ENCODE data around the gene GLB1L. TPM values are rescaled to one million over a fixed set of nuclear protein-coding genes. Genes with fewer than 3 reads are reported as not detected.
A peak's percentile ranks its signal among the peaks of the same experiment; 100 is the strongest.

The GLB1L gene
- total and polyA plus RNA-seq, 4 donors: 2.3 to 5.2 (median 2.6) TPM

DNA sequence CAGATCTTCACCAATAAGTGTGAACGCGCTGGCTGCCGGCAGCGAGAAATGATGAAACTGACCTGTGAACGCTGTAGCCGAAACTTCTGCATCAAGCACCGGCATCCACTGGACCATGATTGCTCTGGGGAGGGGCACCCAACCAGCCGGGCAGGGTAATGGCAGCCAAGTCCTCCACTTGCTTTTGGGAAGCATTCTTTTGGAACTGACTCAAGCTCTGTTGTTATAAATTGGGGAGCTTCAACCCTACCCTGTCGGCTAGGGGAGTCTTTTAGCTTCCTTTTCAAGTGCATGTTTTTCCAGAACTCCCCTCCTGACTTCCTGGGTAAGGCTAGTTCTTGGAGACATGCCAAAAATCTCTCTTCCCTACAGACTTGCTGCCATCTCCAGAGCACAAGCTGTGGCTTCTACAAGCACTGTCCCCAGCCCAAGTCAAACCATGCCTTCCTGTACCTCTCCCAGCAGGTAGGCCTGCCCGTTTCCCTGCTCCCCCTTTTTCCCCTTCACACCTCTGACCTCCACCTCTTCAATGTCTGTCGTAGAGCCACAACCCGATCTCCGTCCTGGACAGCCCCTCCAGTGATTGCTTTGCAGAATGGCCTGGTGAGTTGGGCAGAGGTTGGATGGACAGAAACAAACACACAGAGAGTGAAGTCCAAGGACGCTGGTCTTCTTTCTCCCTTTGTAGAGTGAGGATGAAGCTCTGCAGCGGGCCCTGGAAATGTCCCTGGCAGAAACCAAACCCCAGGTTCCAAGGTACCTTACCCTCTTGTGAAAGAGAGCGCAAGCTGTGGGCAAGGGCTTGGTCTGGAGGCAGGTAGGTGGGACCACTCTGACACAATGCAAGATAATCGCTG is 37.1 kb downstream of the GLB1L start (continued):
- TF ChIP-seq, protein P1, sequence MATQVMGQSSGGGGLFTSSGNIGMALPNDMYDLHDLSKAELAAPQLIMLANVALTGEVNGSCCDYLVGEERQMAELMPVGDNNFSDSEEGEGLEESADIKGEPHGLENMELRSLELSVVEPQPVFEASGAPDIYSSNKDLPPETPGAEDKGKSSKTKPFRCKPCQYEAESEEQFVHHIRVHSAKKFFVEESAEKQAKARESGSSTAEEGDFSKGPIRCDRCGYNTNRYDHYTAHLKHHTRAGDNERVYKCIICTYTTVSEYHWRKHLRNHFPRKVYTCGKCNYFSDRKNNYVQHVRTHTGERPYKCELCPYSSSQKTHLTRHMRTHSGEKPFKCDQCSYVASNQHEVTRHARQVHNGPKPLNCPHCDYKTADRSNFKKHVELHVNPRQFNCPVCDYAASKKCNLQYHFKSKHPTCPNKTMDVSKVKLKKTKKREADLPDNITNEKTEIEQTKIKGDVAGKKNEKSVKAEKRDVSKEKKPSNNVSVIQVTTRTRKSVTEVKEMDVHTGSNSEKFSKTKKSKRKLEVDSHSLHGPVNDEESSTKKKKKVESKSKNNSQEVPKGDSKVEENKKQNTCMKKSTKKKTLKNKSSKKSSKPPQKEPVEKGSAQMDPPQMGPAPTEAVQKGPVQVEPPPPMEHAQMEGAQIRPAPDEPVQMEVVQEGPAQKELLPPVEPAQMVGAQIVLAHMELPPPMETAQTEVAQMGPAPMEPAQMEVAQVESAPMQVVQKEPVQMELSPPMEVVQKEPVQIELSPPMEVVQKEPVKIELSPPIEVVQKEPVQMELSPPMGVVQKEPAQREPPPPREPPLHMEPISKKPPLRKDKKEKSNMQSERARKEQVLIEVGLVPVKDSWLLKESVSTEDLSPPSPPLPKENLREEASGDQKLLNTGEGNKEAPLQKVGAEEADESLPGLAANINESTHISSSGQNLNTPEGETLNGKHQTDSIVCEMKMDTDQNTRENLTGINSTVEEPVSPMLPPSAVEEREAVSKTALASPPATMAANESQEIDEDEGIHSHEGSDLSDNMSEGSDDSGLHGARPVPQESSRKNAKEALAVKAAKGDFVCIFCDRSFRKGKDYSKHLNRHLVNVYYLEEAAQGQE (IDR thresholded peaks at IDR 0.05): no peak
- TF ChIP-seq RAD21 (IDR thresholded peaks at IDR 0.05): no peak

DNA sequence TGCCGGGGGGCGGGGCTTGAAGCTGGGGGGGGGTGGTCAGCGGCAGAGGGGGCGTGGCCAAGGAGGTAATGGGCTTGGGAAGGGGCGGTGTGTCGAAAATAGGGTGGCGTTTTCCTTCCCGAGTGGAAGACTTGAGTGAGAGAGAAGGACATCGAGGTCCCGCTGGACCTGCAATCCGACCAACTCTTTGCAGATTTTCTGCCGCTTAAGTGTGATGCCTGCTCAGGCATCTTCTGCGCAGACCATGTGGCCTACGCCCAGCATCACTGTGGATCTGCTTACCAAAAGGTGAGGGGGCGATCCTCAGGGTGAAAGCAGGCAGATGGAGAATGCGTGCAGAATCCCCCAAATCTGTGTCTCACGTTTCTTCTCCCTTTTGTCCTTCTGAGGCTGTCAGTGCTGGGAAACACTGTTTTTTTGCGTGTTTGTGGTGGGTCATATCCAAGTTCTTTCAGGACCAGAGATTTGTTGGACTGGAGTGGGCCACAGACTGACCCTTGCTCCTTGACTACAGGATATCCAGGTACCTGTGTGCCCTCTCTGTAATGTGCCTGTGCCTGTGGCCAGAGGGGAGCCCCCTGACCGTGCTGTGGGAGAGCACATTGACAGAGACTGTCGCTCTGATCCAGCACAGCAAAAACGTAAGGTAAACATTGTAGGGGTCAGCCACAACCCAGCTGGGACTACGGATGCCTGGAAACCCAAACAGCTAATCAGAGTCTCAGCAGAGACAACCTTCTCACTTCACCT is 37.9 kb downstream of the GLB1L start:
- H3K36me3 ChIP-seq (ENCODE audit: control insufficient read depth in 4 of 4, insufficient read depth in 3 of 4, low read depth in 1 of 4, low read length in 3 of 4): peaks cover 2 to 16% (median 8%) of the 10 kb centered on the region in 4 donors
- H3K4me1 ChIP-seq (ENCODE audit: control insufficient read depth in 4 of 4, insufficient read depth in 4 of 4, low read length in 3 of 4): peaks cover 3 to 26% (median 23%) of the 10 kb centered on the region in 4 donors
- H3K9me3 ChIP-seq (ENCODE audit: control insufficient read depth in 4 of 4, low read length in 3 of 4): no peaks in the 10 kb centered on the region
- peak overlapping the region; percentile 11 to 95 (median 78) for H3K4me3 ChIP-seq (ENCODE audit: low read depth in 1 of 3, low read length in 3 of 3)
- 9% methylated on average over 22 of the region's 22 CpGs for WGBS
- TF ChIP-seq, protein P1 (IDR thresholded peaks at IDR 0.05): peak; percentile 10
- no peak for TF ChIP-seq RAD21 (IDR thresholded peaks at IDR 0.05)
- H3K9ac ChIP-seq (ENCODE audit: low read depth in 1 of 2, low read length in 2 of 2): peak overlapping the region; percentile 23 to 32
- peak; percentile 40 for DNase-seq (ENCODE audit: low spot score)
- H3K27me3 ChIP-seq (ENCODE audit: control insufficient read depth in 4 of 4, insufficient read depth in 4 of 4, low read length in 3 of 4): no peaks in the 10 kb centered on the region
- H3K27ac ChIP-seq (ENCODE audit: low read depth in 1 of 2, low read length in 2 of 2): peak overlapping the region; percentile 95 to 97

DNA sequence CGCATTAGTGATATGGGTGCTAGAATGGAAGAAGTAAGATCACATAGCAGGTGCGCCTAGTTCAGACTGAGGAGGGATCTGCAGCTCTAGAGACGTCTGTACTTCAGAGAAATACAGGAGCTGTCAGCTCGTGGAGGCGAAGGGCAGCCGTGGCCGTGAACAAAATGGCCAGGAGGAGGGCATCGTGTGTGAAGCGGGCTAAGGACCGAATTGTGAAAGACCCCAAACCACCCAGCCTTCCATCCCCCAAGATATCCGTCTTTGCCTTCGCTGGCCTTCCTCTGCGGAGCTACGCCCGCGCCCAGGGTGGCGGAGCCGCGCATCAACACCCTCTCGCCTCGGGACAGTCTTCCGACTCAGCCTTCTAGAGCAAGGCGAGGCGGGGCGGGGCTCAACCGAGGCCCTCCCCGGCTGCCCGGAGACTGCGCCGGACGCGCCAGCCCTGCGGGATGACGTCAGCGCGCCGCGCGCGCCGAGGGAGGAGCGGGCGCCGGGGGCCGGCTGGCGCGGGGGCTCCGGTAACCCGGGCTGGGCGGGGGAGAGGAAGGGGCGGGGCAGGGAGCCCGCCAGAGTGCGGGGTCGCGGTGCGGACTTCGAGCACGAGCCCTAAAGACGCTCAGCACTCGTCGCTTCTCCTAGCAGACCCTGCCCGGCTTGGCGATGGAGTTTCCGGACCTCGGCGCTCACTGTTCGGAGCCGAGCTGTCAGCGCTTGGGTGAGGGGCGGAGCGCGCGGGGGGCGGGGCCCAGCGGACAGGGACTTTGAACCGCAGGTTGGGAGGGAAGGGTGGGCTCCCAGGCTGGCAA is 38.7 kb downstream of the GLB1L start, which contains the start of gene ZFAND2B:
ZFAND2B (plus strand) TSS at position 455 of the 806 bp plus-strand sequence; CDS start at position 661, 206 bp downstream.
- no peaks in the 10 kb centered on the region for H3K27me3 ChIP-seq (ENCODE audit: control insufficient read depth in 4 of 4, insufficient read depth in 4 of 4, low read length in 3 of 4)
- H3K4me1 ChIP-seq (ENCODE audit: control insufficient read depth in 4 of 4, insufficient read depth in 4 of 4, low read length in 3 of 4): peaks cover 3 to 26% (median 23%) of the 10 kb centered on the region in 4 donors
- peak within 1 kb of the TSS; percentile 78 to 95 (median 84) for H3K4me3 ChIP-seq (ENCODE audit: low read depth in 1 of 3, low read length in 3 of 3)
- H3K27ac ChIP-seq (ENCODE audit: low read depth in 1 of 2, low read length in 2 of 2): peak within 1 kb of the TSS; percentile 95 to 97
- DNase-seq (ENCODE audit: low spot score): peak; percentile 94
- no peaks in the 10 kb centered on the region for H3K9me3 ChIP-seq (ENCODE audit: control insufficient read depth in 4 of 4, low read length in 3 of 4)
- H3K36me3 ChIP-seq (ENCODE audit: control insufficient read depth in 4 of 4, insufficient read depth in 3 of 4, low read depth in 1 of 4, low read length in 3 of 4): peaks cover 2 to 16% (median 8%) of the 10 kb centered on the region in 4 donors
- peak within 1 kb of the TSS; percentile 89 to 97 for H3K9ac ChIP-seq (ENCODE audit: low read depth in 1 of 2, low read length in 2 of 2)
- WGBS: under 1% methylated on average over 75 of the region's 76 CpGs
- TF ChIP-seq TAF1 (conservative IDR thresholded peaks at IDR 0.05) (peak; percentile 72), NR2F2 (IDR thresholded peaks at IDR 0.05) (no peak), RAD21 (IDR thresholded peaks at IDR 0.05) (peak in 1 of 2 donors; percentile 52), FOXA2 (IDR thresholded peaks at IDR 0.05) (no peak), RXRA (IDR thresholded peaks at IDR 0.05) (no peak), HNF4A (conservative IDR thresholded peaks at IDR 0.05) (peak; percentile 66 to 69), JUND (IDR thresholded peaks at IDR 0.05) (no peak), SP1 (IDR thresholded peaks at IDR 0.05) (peak; percentile 33)
- TF ChIP-seq, protein P2, sequence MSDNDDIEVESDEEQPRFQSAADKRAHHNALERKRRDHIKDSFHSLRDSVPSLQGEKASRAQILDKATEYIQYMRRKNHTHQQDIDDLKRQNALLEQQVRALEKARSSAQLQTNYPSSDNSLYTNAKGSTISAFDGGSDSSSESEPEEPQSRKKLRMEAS (IDR thresholded peaks at IDR 0.05): no peak
- TF ChIP-seq, protein P3, sequence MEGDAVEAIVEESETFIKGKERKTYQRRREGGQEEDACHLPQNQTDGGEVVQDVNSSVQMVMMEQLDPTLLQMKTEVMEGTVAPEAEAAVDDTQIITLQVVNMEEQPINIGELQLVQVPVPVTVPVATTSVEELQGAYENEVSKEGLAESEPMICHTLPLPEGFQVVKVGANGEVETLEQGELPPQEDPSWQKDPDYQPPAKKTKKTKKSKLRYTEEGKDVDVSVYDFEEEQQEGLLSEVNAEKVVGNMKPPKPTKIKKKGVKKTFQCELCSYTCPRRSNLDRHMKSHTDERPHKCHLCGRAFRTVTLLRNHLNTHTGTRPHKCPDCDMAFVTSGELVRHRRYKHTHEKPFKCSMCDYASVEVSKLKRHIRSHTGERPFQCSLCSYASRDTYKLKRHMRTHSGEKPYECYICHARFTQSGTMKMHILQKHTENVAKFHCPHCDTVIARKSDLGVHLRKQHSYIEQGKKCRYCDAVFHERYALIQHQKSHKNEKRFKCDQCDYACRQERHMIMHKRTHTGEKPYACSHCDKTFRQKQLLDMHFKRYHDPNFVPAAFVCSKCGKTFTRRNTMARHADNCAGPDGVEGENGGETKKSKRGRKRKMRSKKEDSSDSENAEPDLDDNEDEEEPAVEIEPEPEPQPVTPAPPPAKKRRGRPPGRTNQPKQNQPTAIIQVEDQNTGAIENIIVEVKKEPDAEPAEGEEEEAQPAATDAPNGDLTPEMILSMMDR (IDR thresholded peaks at IDR 0.05; ENCODE audit: low read depth, low read length, missing input control): peak; percentile 2
- TF ChIP-seq, protein P1 (IDR thresholded peaks at IDR 0.05): no peak
